Measurements from ENCODE around the gene PTPRK.

Gene PTPRK

DNA sequence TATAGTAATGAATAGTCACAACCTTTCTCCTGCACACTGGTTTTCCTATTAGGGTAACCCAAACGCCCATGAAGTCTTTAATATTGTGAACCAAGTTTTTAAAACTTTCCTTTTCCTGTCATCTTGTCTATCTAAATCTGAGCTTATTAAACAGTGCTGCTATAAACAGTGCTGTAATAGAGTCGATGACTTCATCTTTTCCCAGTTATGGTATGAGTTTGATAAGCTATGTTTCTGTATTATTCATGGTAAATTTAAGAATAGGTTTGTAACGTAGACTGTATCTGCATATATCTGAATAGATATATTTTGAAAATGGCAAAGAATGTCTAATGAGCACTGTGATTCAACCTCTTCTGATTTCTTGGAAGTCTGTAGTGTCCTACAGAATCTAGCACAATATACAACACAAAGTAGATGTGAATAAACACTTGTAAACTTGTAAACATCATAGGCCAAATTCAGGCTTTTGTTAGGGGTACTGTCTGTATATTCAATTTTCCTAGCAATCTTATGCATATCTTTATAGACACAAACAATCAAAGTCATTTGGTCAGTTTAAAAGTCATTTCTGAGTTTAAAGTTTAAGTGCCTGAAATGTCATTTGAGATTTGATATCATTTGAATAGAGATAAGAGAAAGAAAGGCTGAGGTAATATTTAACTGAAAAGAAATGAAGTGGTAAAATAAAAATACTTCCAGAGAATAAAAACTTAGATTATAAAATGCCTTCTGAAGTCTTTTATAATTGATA is 155.5 kb downstream of the PTPRK start:
- Histone ChIP-seq H3K14ac (ENCODE audit: low read length) (no peak overlapping the region), H3K27me3 (ENCODE audit: control insufficient read depth in 3 of 3, insufficient read depth in 3 of 3, low read depth in 1 of 3, low read length in 3 of 3) (no peaks in the 10 kb centered on the region), H3K27ac (replicated peaks; ENCODE audit: low read length) (no peak overlapping the region), H3K36me3 (replicated peaks in 1 of 2; ENCODE audit: control insufficient read depth in 2 of 2, insufficient read depth in 2 of 2, low read length in 2 of 2) (no peaks in the 10 kb centered on the region), H4K91ac (ENCODE audit: low read depth, low read length, poor library complexity) (no peak overlapping the region), H2BK12ac (ENCODE audit: low read length) (no peak overlapping the region), H3K4me1 (ENCODE audit: control insufficient read depth in 2 of 2, insufficient read depth in 1 of 2, low read depth in 1 of 2, low read length in 2 of 2) (no peaks in the 10 kb centered on the region), H2BK5ac (ENCODE audit: low read length) (no peak overlapping the region), H3K4me3 (ENCODE audit: low read length in 2 of 2) (no peak overlapping the region), H3K9ac (ENCODE audit: low read depth, low read length, poor library complexity) (no peak overlapping the region), H3K18ac (ENCODE audit: low read length) (no peak overlapping the region), H3K4me2 (ENCODE audit: insufficient read depth, low read length, poor library complexity, severe bottlenecking) (no peak overlapping the region), H2AFZ (ENCODE audit: low read length) (no peak overlapping the region), H2BK15ac (ENCODE audit: low read length) (no peak overlapping the region), H3K79me1 (ENCODE audit: low read depth, low read length) (no peaks in the 10 kb centered on the region), H4K8ac (ENCODE audit: low read depth, low read length) (no peak overlapping the region), H2BK120ac (ENCODE audit: low read depth, low read length) (no peak overlapping the region), H3K9me3 (replicated peaks in 1 of 2; ENCODE audit: control insufficient read depth in 2 of 2, insufficient read depth in 1 of 2, low read depth in 1 of 2, low read length in 2 of 2) (no peaks in the 10 kb centered on the region), H3K23ac (ENCODE audit: low read depth, low read length, poor library complexity) (no peak overlapping the region), H3K4ac (ENCODE audit: low read length) (no peak overlapping the region), H2AK5ac (ENCODE audit: low read depth, low read length) (no peak overlapping the region)
- DNase-seq (ENCODE audit: low spot score), result no peak
- WGBS, 2 donors (ENCODE audit: extremely low coverage in 2 of 2, insufficient read length in 2 of 2, insufficient replicate concordance in 1 of 2), result no CpG with 5 or more reads among the region's 3 CpGs

DNA sequence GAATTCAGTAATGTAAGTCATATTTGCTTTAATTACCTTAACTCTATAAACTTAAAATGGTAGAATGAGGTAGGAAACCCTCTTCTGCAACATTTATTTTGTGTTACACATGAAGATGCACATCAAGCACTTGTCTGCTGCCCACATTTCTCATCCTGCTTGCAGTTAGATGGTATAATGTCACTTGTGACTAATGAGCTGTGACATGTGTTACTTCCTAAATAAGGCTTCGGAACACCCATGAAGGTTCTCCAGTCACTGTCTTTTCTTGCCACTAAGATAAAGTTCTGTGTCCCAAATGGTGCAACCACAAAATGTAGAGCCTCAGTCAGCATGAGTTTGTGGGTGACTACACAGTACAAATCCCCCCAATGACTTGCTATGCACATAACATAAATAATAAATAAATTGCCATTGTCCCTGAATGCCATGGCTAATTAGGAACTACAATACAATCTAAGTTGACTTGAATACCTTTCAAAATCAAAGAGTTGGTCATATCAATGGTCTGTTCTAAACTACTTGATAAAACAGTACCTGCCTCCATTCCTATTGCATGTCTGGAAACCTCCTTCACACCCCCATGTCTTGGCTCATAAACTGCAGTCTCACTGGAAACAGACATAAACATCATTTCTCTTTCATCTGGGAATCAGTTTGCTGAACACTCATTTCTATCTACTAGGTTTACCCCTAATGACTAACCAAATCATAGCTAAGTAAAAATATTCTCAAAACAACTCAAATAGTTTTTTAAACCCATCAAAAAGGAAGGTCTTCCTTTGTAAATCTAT is 157.2 kb downstream of the PTPRK start:
- no peak overlapping the region for H2BK5ac ChIP-seq (ENCODE audit: low read length)
- H3K36me3 ChIP-seq (replicated peaks in 1 of 2; ENCODE audit: control insufficient read depth in 2 of 2, insufficient read depth in 2 of 2, low read length in 2 of 2), result no peaks in the 10 kb centered on the region
- no peak overlapping the region for H2BK12ac ChIP-seq (ENCODE audit: low read length)
- WGBS, 2 donors (ENCODE audit: extremely low coverage in 2 of 2, insufficient read length in 2 of 2, insufficient replicate concordance in 1 of 2), result no CpG with 5 or more reads among the region's 1 CpG
- no peak overlapping the region for H3K9ac ChIP-seq (ENCODE audit: low read depth, low read length, poor library complexity)
- no peak overlapping the region for H2BK120ac ChIP-seq (ENCODE audit: low read depth, low read length)
- H3K27ac ChIP-seq (replicated peaks; ENCODE audit: low read length), result no peak overlapping the region
- H3K4me1 ChIP-seq (ENCODE audit: control insufficient read depth in 2 of 2, insufficient read depth in 1 of 2, low read depth in 1 of 2, low read length in 2 of 2), result peaks cover 0 to under 1% of the 10 kb centered on the region in 2 donors
- no peak overlapping the region for H3K4me2 ChIP-seq (ENCODE audit: insufficient read depth, low read length, poor library complexity, severe bottlenecking)
- no peak overlapping the region for H4K8ac ChIP-seq (ENCODE audit: low read depth, low read length)
- no peak overlapping the region for H2BK15ac ChIP-seq (ENCODE audit: low read length)
- no peak overlapping the region for H3K14ac ChIP-seq (ENCODE audit: low read length)
- H3K4ac ChIP-seq (ENCODE audit: low read length), result no peak overlapping the region
- no peak overlapping the region for H3K18ac ChIP-seq (ENCODE audit: low read length)
- no peaks in the 10 kb centered on the region for H3K27me3 ChIP-seq (ENCODE audit: control insufficient read depth in 3 of 3, insufficient read depth in 3 of 3, low read depth in 1 of 3, low read length in 3 of 3)
- H3K9me3 ChIP-seq (replicated peaks in 1 of 2; ENCODE audit: control insufficient read depth in 2 of 2, insufficient read depth in 1 of 2, low read depth in 1 of 2, low read length in 2 of 2), result no peaks in the 10 kb centered on the region
- no peak overlapping the region for H2AFZ ChIP-seq (ENCODE audit: low read length)
- H3K23ac ChIP-seq (ENCODE audit: low read depth, low read length, poor library complexity), result no peak overlapping the region
- no peaks in the 10 kb centered on the region for H3K79me1 ChIP-seq (ENCODE audit: low read depth, low read length)
- no peak overlapping the region for H4K91ac ChIP-seq (ENCODE audit: low read depth, low read length, poor library complexity)
- no peak for DNase-seq (ENCODE audit: low spot score)
- no peak overlapping the region for H2AK5ac ChIP-seq (ENCODE audit: low read depth, low read length)
- H3K4me3 ChIP-seq (ENCODE audit: low read length in 2 of 2), result no peak overlapping the region

DNA sequence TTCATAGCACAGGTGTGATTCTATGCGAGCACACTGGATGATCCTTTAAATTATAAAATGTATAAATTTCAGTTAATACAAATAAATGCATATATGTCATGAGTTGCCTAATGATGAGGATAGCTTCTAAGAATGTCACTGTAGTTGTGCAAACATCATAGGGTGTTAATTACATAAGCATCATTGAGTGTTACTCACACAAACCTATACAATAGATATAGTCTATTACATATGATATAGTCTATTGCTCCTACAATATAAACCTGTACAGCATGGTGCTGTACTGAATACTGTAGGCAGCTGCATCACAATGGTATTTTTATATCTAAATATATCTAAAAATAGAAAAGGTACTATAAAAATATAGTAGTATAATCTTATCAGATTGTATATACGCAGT is 159.0 kb downstream of the PTPRK start:
- Histone ChIP-seq H3K9ac (ENCODE audit: low read depth, low read length, poor library complexity) (no peak overlapping the region), H3K18ac (ENCODE audit: low read length) (no peak overlapping the region), H4K8ac (ENCODE audit: low read depth, low read length) (no peak overlapping the region), H3K36me3 (replicated peaks in 1 of 2; ENCODE audit: control insufficient read depth in 2 of 2, insufficient read depth in 2 of 2, low read length in 2 of 2) (no peaks in the 10 kb centered on the region), H2BK5ac (ENCODE audit: low read length) (no peak overlapping the region), H3K4ac (ENCODE audit: low read length) (no peak overlapping the region), H3K27ac (replicated peaks; ENCODE audit: low read length) (no peak overlapping the region), H2AFZ (ENCODE audit: low read length) (no peak overlapping the region), H3K4me3 (ENCODE audit: low read length in 2 of 2) (no peak overlapping the region), H3K14ac (ENCODE audit: low read length) (no peak overlapping the region), H2BK15ac (ENCODE audit: low read length) (no peak overlapping the region), H2BK120ac (ENCODE audit: low read depth, low read length) (no peak overlapping the region), H3K27me3 (ENCODE audit: control insufficient read depth in 3 of 3, insufficient read depth in 3 of 3, low read depth in 1 of 3, low read length in 3 of 3) (no peaks in the 10 kb centered on the region), H3K4me2 (ENCODE audit: insufficient read depth, low read length, poor library complexity, severe bottlenecking) (no peak overlapping the region), H2AK5ac (ENCODE audit: low read depth, low read length) (no peak overlapping the region), H4K91ac (ENCODE audit: low read depth, low read length, poor library complexity) (no peak overlapping the region), H3K79me1 (ENCODE audit: low read depth, low read length) (no peaks in the 10 kb centered on the region), H3K4me1 (ENCODE audit: control insufficient read depth in 2 of 2, insufficient read depth in 1 of 2, low read depth in 1 of 2, low read length in 2 of 2) (peaks cover 0 to 3% of the 10 kb centered on the region in 2 donors), H2BK12ac (ENCODE audit: low read length) (no peak overlapping the region), H3K9me3 (replicated peaks in 1 of 2; ENCODE audit: control insufficient read depth in 2 of 2, insufficient read depth in 1 of 2, low read depth in 1 of 2, low read length in 2 of 2) (no peaks in the 10 kb centered on the region), H3K23ac (ENCODE audit: low read depth, low read length, poor library complexity) (no peak overlapping the region)
- DNase-seq (ENCODE audit: low spot score), result no peak
- no CpG with 5 or more reads among the region's 2 CpGs for WGBS, 2 donors (ENCODE audit: extremely low coverage in 2 of 2, insufficient read length in 2 of 2, insufficient replicate concordance in 1 of 2)

DNA sequence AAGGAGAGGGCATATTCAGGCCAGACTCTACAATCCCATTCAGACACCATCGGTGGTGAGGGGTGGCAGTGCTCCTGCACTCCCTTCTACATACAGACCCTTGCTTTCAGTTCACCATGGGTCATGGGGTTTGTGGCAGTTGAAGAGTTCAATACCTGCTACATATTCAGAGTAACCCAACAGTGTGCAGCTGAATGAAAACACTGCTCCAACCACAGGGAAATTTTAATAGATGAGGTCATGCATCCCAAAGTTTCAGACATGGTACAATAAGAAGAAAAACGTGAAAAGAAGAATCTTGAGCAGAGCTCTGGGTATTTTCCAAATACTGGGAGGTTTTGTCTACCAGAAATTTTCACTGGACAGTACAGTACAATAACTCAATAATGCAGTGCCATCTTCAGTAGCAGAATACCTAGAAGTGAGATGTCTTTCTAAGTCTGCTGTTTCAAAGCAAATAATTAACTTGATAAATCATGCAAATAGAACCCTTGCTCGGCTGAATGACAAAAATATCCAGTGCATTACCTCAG is 162.1 kb downstream of the PTPRK start:
- Histone ChIP-seq H3K27ac (replicated peaks; ENCODE audit: low read length) (no peak overlapping the region), H3K27me3 (ENCODE audit: control insufficient read depth in 3 of 3, insufficient read depth in 3 of 3, low read depth in 1 of 3, low read length in 3 of 3) (no peaks in the 10 kb centered on the region), H3K14ac (ENCODE audit: low read length) (no peak overlapping the region), H2AFZ (ENCODE audit: low read length) (no peak overlapping the region), H3K9me3 (replicated peaks in 1 of 2; ENCODE audit: control insufficient read depth in 2 of 2, insufficient read depth in 1 of 2, low read depth in 1 of 2, low read length in 2 of 2) (no peaks in the 10 kb centered on the region), H2AK5ac (ENCODE audit: low read depth, low read length) (no peak overlapping the region), H3K79me1 (ENCODE audit: low read depth, low read length) (no peaks in the 10 kb centered on the region), H3K36me3 (replicated peaks in 1 of 2; ENCODE audit: control insufficient read depth in 2 of 2, insufficient read depth in 2 of 2, low read length in 2 of 2) (no peaks in the 10 kb centered on the region), H4K8ac (ENCODE audit: low read depth, low read length) (no peak overlapping the region), H3K4me1 (ENCODE audit: control insufficient read depth in 2 of 2, insufficient read depth in 1 of 2, low read depth in 1 of 2, low read length in 2 of 2) (peaks cover 0 to 3% of the 10 kb centered on the region in 2 donors), H4K91ac (ENCODE audit: low read depth, low read length, poor library complexity) (no peak overlapping the region), H2BK12ac (ENCODE audit: low read length) (no peak overlapping the region), H3K4me3 (ENCODE audit: low read length in 2 of 2) (no peak overlapping the region), H2BK120ac (ENCODE audit: low read depth, low read length) (no peak overlapping the region), H3K4me2 (ENCODE audit: insufficient read depth, low read length, poor library complexity, severe bottlenecking) (no peak overlapping the region), H2BK5ac (ENCODE audit: low read length) (no peak overlapping the region), H3K9ac (ENCODE audit: low read depth, low read length, poor library complexity) (no peak overlapping the region), H2BK15ac (ENCODE audit: low read length) (no peak overlapping the region), H3K4ac (ENCODE audit: low read length) (no peak overlapping the region), H3K23ac (ENCODE audit: low read depth, low read length, poor library complexity) (no peak overlapping the region), H3K18ac (ENCODE audit: low read length) (no peak overlapping the region)
- DNase-seq (ENCODE audit: low spot score), result no peak
- no CpG with 5 or more reads among the region's 3 CpGs for WGBS, 2 donors (ENCODE audit: extremely low coverage in 2 of 2, insufficient read length in 2 of 2, insufficient replicate concordance in 1 of 2)
